Right lobe of liver (tissue), 4 donors: Measurements from ENCODE around the gene RHEB.

ENCODE experiments used
- POLR2A ChIP-seq: fragments of 450-650 bp; IDR thresholded peaks from one replicate; pipeline ENCODE4 v1.6.1; 2017; ENCODE audit warnings: antibody characterized with exemption, mild to moderate bottlenecking
- TF ChIP-seq, protein P1 (sequence below), 4 donors: fragments of 200-600 bp in 3 of 4; fragments of 450-650 bp in 1 of 4; IDR thresholded peaks; one replicate each; pipeline versions ENCODE4 v1.5.1 to v1.8.0; 2016 to 2022; ENCODE audit warnings: antibody characterized with exemption in 4 of 4, mild to moderate bottlenecking in 2 of 4
- donor health status: DM: no; HTN: no; CAD: no.
- donor health status: DM: no; HTN: no; CAD: no.
- donor health status: DM: no; HTN: yes; CAD: no.

DNA sequence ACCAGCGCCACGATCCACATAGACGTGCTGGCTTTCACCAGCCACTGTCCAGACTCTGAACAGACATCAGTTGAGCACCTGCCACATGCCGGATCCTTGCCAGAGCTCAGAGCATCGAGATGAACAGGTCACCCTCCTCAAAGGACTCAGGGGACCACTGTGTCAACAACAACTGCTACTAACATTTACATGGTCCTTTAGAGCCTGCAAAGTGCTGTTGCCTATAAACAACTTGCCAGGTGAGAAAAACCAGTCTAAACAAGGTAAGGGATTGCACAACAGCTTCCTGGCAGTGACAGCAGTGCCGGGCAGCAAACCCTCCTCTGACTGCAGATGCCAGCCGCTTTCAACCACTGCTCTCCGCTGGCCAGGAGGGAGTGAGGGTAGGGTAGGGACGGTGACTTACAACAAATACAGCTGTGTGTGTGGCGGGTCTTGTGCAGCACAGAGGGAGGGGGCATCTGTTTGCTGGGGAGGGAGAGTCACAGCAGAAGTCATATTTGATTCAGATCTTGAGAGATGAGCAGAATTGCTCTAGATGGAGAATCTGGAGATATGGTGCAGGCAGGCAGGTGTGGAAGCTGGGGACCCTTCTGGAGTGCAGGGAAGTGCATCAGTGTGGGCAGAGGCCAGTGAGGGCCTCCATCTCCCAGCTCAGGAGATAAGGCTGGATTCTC lies 32.8 kb upstream of the RHEB start:
- TF ChIP-seq POLR2A: no peak
- TF ChIP-seq, protein P1, sequence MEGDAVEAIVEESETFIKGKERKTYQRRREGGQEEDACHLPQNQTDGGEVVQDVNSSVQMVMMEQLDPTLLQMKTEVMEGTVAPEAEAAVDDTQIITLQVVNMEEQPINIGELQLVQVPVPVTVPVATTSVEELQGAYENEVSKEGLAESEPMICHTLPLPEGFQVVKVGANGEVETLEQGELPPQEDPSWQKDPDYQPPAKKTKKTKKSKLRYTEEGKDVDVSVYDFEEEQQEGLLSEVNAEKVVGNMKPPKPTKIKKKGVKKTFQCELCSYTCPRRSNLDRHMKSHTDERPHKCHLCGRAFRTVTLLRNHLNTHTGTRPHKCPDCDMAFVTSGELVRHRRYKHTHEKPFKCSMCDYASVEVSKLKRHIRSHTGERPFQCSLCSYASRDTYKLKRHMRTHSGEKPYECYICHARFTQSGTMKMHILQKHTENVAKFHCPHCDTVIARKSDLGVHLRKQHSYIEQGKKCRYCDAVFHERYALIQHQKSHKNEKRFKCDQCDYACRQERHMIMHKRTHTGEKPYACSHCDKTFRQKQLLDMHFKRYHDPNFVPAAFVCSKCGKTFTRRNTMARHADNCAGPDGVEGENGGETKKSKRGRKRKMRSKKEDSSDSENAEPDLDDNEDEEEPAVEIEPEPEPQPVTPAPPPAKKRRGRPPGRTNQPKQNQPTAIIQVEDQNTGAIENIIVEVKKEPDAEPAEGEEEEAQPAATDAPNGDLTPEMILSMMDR (IDR thresholded peaks at IDR 0.05): no peak
